Measurements from ENCODE around the gene RAB44.
"Not testable (repeated sequence)": the region's sequence is repeated elsewhere in the genome, so short reads cannot be mapped to it uniquely, and the experiment has no call there.

Gene RAB44

DNA sequence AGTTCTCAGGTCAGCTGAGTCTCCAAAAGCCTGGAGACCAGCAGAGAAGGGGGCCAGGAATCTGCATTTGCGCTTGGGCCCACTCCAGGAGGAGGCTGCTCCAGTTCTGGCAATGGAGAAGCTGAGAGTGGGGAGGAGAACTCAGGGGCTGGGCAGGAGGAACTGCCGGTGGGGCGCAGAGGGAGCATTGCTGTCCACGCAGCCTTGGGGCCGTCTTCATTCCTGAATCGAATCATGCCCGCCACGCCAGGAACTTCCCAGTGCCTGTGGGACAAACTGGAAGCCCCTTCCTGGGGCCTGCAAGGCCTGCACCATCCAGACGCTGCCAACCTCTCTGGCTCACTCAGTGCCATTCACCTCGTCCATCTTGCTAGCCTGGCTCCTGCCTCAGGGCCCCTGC is 16.9 kb downstream of the RAB44 start:
- no peak for DNase-seq

DNA sequence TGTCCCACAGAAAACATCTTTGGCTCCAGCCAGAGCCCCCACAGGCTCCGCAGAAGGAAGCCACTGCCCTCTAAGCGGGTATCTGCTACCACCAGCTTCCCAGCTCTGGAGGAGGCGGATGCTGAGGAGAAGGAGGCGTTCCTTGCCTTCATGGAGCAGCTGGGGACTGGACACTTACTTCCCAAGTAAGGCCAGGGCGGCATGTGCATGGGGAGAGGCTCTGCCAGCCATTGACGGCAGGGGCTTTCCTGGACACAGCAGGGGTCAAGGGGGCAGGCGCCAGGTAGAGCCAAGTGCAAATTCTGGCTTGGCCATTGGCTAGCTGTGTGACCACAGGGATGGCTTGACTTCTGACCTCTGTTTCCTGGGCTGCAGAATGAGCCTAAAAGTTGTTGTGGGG is 17.8 kb downstream of the RAB44 start:
- DNase-seq: no peak

GRCh38 chr6:36716476-36717093 is 19.0 kb downstream of the RAB44 start:
- DNase-seq: no peak

- DNase-seq: no peak
Observed at GRCh38 chr6:36717231-36717825, 19.7 kb downstream of the RAB44 start.

DNA sequence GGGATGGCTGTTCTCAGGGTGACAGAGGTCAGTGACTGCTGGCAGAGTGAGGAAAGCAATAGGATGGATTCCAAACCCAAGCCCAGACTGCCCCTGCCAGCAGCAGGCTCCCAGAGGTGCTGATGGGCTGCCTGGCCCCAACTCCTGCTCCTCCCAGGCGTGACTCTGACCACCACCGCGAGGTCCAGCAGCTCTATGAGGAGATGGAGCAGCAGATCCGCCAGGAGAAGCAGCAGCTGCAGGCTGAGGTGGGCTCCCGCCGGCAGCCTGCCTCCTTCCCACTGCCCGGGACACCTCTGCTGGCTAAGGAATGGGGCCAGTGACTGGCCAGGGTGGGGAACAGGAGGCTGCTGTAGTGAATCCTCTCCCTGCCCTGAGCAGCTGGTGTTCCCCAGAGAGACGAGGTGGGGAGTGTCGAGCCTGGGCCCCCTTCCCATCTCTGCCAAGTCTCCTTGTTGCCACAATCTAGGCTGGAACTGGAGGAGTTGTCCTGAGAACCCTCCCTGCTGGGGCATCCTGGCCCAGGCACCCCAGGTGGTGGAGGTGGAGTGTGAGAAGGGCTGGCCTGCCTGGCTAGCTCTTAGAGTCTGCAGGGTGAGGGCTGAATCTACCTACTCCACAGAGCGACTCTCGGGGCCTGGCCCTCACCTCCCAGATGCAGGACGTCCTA is 20.4 kb downstream of the RAB44 start:
- no peak for DNase-seq

GRCh38 chr6:36718560-36718959 is 20.9 kb downstream of the RAB44 start:
- DNase-seq: no peak

- no peak for DNase-seq
Observed at GRCh38 chr6:36719126-36719525, 21.5 kb downstream of the RAB44 start.

DNA sequence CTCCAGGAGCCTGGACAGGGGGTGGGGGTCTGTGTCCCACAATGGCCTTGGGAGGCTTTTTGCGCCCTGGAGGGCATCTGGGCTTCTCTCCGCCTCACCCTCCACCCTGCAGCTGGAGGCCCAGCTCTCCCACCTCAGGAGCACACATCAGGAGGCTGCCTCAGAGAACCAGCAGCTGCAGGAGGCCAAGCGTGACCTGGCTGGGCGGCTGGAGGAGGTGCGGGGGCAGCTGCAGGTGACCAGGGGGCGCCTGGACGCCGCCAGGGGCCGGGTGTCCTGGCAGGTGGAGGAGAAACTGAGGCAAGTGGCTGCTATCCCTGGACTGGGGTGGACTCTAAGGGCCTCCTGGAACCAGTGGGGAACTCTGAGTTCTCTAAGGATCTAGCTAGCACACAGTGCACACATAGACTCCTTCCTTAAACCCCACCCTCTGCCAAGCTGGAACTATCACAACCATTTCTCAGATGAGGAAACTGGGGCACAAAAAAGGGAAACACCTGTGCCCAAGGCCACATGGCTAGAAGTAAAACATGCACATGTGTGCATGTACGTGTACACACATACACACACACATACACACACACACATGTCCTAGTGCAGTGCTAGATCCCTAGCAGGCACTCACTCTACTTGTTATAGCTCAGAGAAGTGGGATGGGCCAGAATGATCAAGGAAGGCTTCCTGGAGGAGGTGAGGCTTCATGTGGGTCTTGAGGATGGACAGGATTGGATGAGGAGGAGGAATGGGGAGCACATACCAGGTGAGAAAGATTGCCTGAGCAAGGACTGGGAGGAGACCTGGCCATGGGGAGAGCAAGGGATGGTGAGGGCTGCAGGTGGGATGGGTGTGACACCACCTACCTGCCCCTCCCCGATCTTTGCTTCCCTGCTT is 22.9 kb downstream of the RAB44 start:
- DNase-seq: no peak

- no peak for DNase-seq
Observed at GRCh38 chr6:36721369-36722140, 23.9 kb downstream of the RAB44 start.

- no peak for DNase-seq
Observed at GRCh38 chr6:36722365-36722764, 24.7 kb downstream of the RAB44 start.

GRCh38 chr6:36722879-36723278 is 25.3 kb downstream of the RAB44 start:
- DNase-seq: no peak

DNA sequence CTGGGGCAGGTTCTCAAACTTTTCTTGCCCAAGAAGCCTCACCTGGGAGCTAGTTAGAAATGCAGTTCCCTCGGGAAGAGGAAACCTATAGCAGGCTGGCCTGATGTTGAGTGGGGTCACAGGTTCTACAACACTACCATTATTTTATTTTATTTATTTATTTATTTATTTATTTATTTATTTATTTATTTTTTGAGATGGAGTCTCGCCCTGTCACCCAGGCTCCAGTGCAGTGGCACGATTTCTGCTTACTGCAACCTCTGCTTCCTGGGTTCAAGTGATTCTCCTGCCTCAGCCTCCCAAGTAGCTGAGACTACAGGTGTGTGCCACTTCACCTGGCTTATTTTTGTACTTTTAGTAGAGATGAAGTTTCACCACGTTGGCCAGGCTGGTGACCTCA is 26.4 kb downstream of the RAB44 start:
- not testable (repeated sequence) for DNase-seq

- DNase-seq: peak; percentile 29
Observed at GRCh38 chr6:36724514-36725390, 27.1 kb downstream of the RAB44 start.

GRCh38 chr6:36725581-36725980 is 28.0 kb downstream of the RAB44 start:
- no peak for DNase-seq

- peak; percentile 2 for DNase-seq
Observed at GRCh38 chr6:36727505-36728021, 29.9 kb downstream of the RAB44 start.

DNA sequence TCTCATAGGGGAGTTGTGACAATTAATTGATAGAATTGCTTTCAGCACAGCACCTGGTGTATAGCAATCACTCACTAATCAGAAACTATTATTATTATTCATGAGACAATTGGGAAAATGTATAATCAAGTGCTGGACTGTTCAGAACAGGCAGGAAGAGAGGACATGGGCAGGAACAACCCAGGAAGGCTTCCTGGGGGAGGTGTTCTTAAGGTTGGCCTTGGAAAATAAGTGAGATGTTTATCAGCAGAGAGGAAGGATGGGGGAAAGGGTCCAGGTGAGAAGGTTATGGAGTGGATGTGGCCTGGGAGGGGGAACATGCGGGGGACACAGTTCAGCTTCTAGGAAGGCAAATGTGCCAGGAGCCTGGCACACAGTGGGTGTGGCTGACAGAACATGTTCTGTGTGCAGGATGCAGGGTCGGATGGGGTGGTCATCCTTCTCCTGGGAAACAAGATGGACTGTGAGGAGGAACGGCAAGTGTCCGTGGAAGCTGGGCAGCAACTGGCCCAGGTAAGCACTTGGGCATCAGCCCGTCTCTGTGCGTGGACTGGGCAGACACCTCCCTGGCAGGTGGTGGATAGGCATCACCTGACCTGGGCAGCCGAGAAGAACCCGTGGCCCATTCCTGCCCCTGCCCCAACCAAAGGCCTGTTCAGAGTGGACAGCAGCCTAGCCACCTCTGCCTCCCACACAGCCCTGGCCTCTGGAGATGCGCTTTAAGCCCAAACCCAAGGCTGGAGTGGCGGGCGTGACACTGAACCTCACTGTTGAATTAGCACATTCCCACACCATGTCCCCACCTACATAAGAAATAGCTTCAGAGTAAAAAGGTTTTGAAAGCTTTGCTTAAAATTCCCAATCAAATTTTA is 30.9 kb downstream of the RAB44 start:
- no peak for DNase-seq

GRCh38 chr6:36729161-36729524 is 31.5 kb downstream of the RAB44 start:
- DNase-seq: no peak

- DNase-seq: no peak
Observed at GRCh38 chr6:36730424-36731380, 33.1 kb downstream of the RAB44 start.

GRCh38 chr6:36731622-36732310 is 34.1 kb downstream of the RAB44 start:
- no peak for DNase-seq

Data from CD4-positive, alpha-beta T cell treated with Interleukin-4 for 4 hours (primary cell).